H1 (cell line): ENCODE results near the gene FBXO47. TPM values are rescaled to one million over a fixed set of nuclear protein-coding genes. Genes with fewer than 3 reads are reported as not detected.

Source experiments
- CTCF ChIA-PET: fragments of 300-600 bp; sonication (Branson Sonifier 250); formaldehyde crosslinking; loops from one replicate; lab custom pipeline; 2021; ENCODE audit not compliant: partially characterized antibody; lab: Charles Lee
- POLR2A ChIA-PET: fragments of 300-600 bp; sonication (Branson Sonifier 250); formaldehyde crosslinking; loops from one replicate; lab custom pipeline; 2021; ENCODE audit warnings: inconsistent platforms; ENCODE audit not compliant: partially characterized antibody; lab: Charles Lee
- DNase-seq, 2 experiments: peaks; one replicate each; pipeline versions ENCODE4 v3.0.0 to v3.0.0-alpha.2; 2010 to 2022; ENCODE audit warnings: low spot score in 2 of 2, low read depth in 1 of 2, mixed read lengths in 1 of 2
- FAIRE-seq: peaks from 2 replicates; lab custom pipeline; 2011; peaks lifted over from hg19 to GRCh38; lab: Jason Lieb, UNC
- H2AFZ ChIP-seq: 2 replicates; pipeline ENCODE4 v1.8.1; 2012; ENCODE audit warnings: low read length, inconsistent platforms
- H2AK5ac ChIP-seq: 2 replicates; pipeline ENCODE4 v1.6.1; 2013; ENCODE audit warnings: low read depth, low read length
- H2BK120ac ChIP-seq: replicated peaks from 2 replicates; pipeline ENCODE3; 2013; ENCODE audit warnings: low read depth, low read length, inconsistent platforms
- H2BK12ac ChIP-seq: 2 replicates; pipeline ENCODE4 v1.6.1; 2013; ENCODE audit warnings: low read depth, low read length
- H2BK15ac ChIP-seq: 2 replicates; pipeline ENCODE4 v1.6.1; 2013; ENCODE audit warnings: low read length
- H2BK20ac ChIP-seq: 2 replicates; pipeline ENCODE4 v1.6.1; 2013; ENCODE audit warnings: low read length
- H2BK5ac ChIP-seq: 2 replicates; pipeline ENCODE4 v1.6.1; 2013; ENCODE audit warnings: low read depth, low read length
- H3K14ac ChIP-seq: 2 replicates; pipeline ENCODE4 v1.6.1; 2013; ENCODE audit warnings: inconsistent platforms; ENCODE audit not compliant: insufficient read length
- H3K18ac ChIP-seq: 2 replicates; pipeline ENCODE4 v1.6.1; 2013; ENCODE audit warnings: low read length; ENCODE audit errors: extremely low read depth
- H3K23ac ChIP-seq: 2 replicates; pipeline ENCODE4 v1.6.1; 2013; ENCODE audit warnings: inconsistent platforms; ENCODE audit not compliant: insufficient read length
- H3K23me2 ChIP-seq: 2 replicates; pipeline ENCODE4 v1.6.1; 2013; ENCODE audit warnings: low read depth, low read length
- H3K27ac ChIP-seq: 2 replicates; pipeline ENCODE4 v1.6.1; 2011; ENCODE audit warnings: low read depth, low read length, inconsistent platforms
- H3K27me3 ChIP-seq, 4 experiments: replicated peaks in 1 of 4; 1 replicate in 1 of 4; 2 replicates in 3 of 4; pipeline versions ENCODE4 v1.6.1 to v1.8.1; 2011 to 2013; ENCODE audit warnings: low read length in 3 of 4, mild to moderate bottlenecking in 3 of 4, inconsistent platforms in 2 of 4, mixed read lengths in 2 of 4, moderate library complexity in 1 of 4; ENCODE audit not compliant: control insufficient read depth in 3 of 4, insufficient read depth in 3 of 4; ENCODE audit errors: extremely low read depth in 1 of 4
- H3K36me3 ChIP-seq, 4 experiments: 2 replicates each; pipeline versions ENCODE4 v1.6.1 to v1.8.1; 2011 to 2013; ENCODE audit warnings: mild to moderate bottlenecking in 4 of 4, low read length in 3 of 4, moderate library complexity in 2 of 4, control low read depth in 1 of 4, inconsistent platforms in 1 of 4; ENCODE audit not compliant: insufficient read depth in 4 of 4, control insufficient read depth in 2 of 4
- H3K4ac ChIP-seq: replicated peaks from 2 replicates; pipeline ENCODE3; 2013; ENCODE audit warnings: low read length, low read depth, mixed read lengths, inconsistent platforms; ENCODE audit not compliant: insufficient read length
- H3K4me1 ChIP-seq, 4 experiments: replicated peaks in 1 of 4; 1 replicate in 1 of 4; 2 replicates in 3 of 4; pipeline versions ENCODE4 v1.6.1 to v1.8.1; 2011 to 2013; ENCODE audit warnings: low read length in 3 of 4, inconsistent platforms in 2 of 4, mixed read lengths in 1 of 4; ENCODE audit not compliant: insufficient read depth in 4 of 4, control insufficient read depth in 3 of 4
- H3K4me2 ChIP-seq, 2 experiments: 2 replicates each; pipeline versions ENCODE4 v1.6.1 to v1.8.1; 2011 to 2013; ENCODE audit warnings: low read depth in 2 of 2, low read length in 2 of 2, control low read depth in 1 of 2, inconsistent platforms in 1 of 2, mild to moderate bottlenecking in 1 of 2; ENCODE audit not compliant: insufficient read depth in 1 of 2
- H3K4me3 ChIP-seq, 4 experiments: fragments of 200-600, 300-600 bp in 1 of 4; sonication (generic), shearing (Covaris generic), sonication (Bioruptor Twin) in 1 of 4; 2 replicates each; pipeline versions ENCODE4 v1.5.1 to v1.8.1; 2011 to 2016; ENCODE audit warnings: low read length in 4 of 4, low read depth in 3 of 4, control low read depth in 2 of 4, inconsistent platforms in 2 of 4, mild to moderate bottlenecking in 2 of 4, mixed read lengths in 1 of 4, moderate library complexity in 1 of 4; ENCODE audit not compliant: insufficient read depth in 2 of 4; ENCODE audit errors: extremely low read depth in 1 of 4
- H3K56ac ChIP-seq: replicated peaks from 2 replicates; pipeline ENCODE3; 2013; ENCODE audit warnings: low read depth, mild to moderate bottlenecking, mixed read lengths, low read length, inconsistent platforms; ENCODE audit not compliant: insufficient read length
- H3K79me1 ChIP-seq: 2 replicates; pipeline ENCODE4 v1.6.1; 2013; ENCODE audit warnings: low read depth, low read length, control low read depth
- H3K79me2 ChIP-seq, 2 experiments: 2 replicates each; pipeline versions ENCODE4 v1.6.1 to v1.8.1; 2012 to 2013; ENCODE audit warnings: low read length in 2 of 2, mild to moderate bottlenecking in 2 of 2, inconsistent platforms in 1 of 2; ENCODE audit not compliant: insufficient read depth in 2 of 2, control insufficient read depth in 1 of 2
- H3K9ac ChIP-seq, 4 experiments: replicated peaks in 1 of 4; 1 replicate in 1 of 4; 2 replicates in 3 of 4; pipeline versions ENCODE4 v1.6.1 to v1.8.1; 2011 to 2013; ENCODE audit warnings: low read depth in 3 of 4, low read length in 3 of 4, control low read depth in 2 of 4, mild to moderate bottlenecking in 2 of 4, moderate library complexity in 2 of 4, inconsistent platforms in 1 of 4; ENCODE audit errors: extremely low read depth in 1 of 4
- H3K9me3 ChIP-seq, 2 experiments: 2 replicates each; pipeline versions ENCODE4 v1.6.1 to v1.8.1; 2012 to 2013; ENCODE audit warnings: mild to moderate bottlenecking in 2 of 2, moderate library complexity in 2 of 2, control low read depth in 1 of 2, inconsistent platforms in 1 of 2, low read depth in 1 of 2, low read length in 1 of 2, mixed read lengths in 1 of 2; ENCODE audit not compliant: insufficient read depth in 2 of 2
- H4K20me1 ChIP-seq, 2 experiments: replicated peaks in 1 of 2; 2 replicates each; pipeline versions ENCODE3 to v1.8.1; 2011 to 2013; ENCODE audit warnings: inconsistent platforms in 2 of 2, low read length in 2 of 2, mild to moderate bottlenecking in 1 of 2; ENCODE audit not compliant: insufficient read depth in 2 of 2, control insufficient read depth in 1 of 2
- H4K5ac ChIP-seq: 2 replicates; pipeline ENCODE4 v1.6.1; 2013; ENCODE audit warnings: low read length, low read depth, mixed read lengths, inconsistent platforms; ENCODE audit not compliant: insufficient read length
- H4K8ac ChIP-seq: 2 replicates; pipeline ENCODE4 v1.8.0; 2013; ENCODE audit warnings: mild to moderate bottlenecking, moderate library complexity, low read length, inconsistent platforms; ENCODE audit not compliant: insufficient read depth; ENCODE audit errors: extremely low read depth
- H4K91ac ChIP-seq: replicated peaks from 2 replicates; pipeline ENCODE3; 2013; ENCODE audit warnings: low read length, mixed read lengths, inconsistent platforms; ENCODE audit not compliant: insufficient read length
- GABPA ChIP-seq: IDR thresholded peaks from 2 replicates; pipeline ENCODE4 v1.6.1; 2011; ENCODE audit warnings: mild to moderate bottlenecking, low read length, moderate library complexity, borderline replicate concordance; ENCODE audit not compliant: insufficient read depth
- NRF1 ChIP-seq: IDR thresholded peaks from 2 replicates; pipeline ENCODE4 v1.6.1; 2011; ENCODE audit warnings: mild to moderate bottlenecking, low read depth, low read length, improper control_type of control experiment
- POLR2AphosphoS5 ChIP-seq: IDR thresholded peaks from 2 replicates; pipeline ENCODE4 v1.6.1; 2011; ENCODE audit warnings: low read depth, low read length
- RBBP5 ChIP-seq: IDR thresholded peaks from 2 replicates; pipeline ENCODE4 v1.7.1; 2012; ENCODE audit warnings: low read depth, mild to moderate bottlenecking, inconsistent platforms, low read length, moderate library complexity, borderline replicate concordance
- SRF ChIP-seq: IDR thresholded peaks from 2 replicates; pipeline ENCODE4 v1.6.1; 2011; ENCODE audit warnings: mild to moderate bottlenecking, low read depth, low read length, moderate library complexity
- WGBS, 2 experiments: shearing (Covaris generic) in 1 of 2; methylation state at CpG; one replicate each; pipeline versions ENCODE4 v1.1.6 to v1.1.7; 2013 to 2015; ENCODE audit warnings: low lambda C conversion rate in 2 of 2, mixed read lengths in 2 of 2, inconsistent platforms in 1 of 2, low coverage in 1 of 2, missing lambda C conversion rate in 1 of 2; ENCODE audit not compliant: insufficient replicate concordance in 2 of 2, insufficient coverage in 1 of 2, insufficient read length in 1 of 2; ENCODE audit errors: extremely low coverage in 1 of 2, missing lambda C conversion rate in 1 of 2; 5-methylcytosine and 5-hydroxymethylcytosine counted together
- polyA plus RNA-seq, 7 experiments: library from polyadenylated mRNA; depleted of rRNA in 3 of 7; stranded (reverse) in 5 of 7; unstranded in 2 of 7; fragments of >200 nt in 5 of 7; fragments of 200-250 nt in 2 of 7; gene quantifications; 1 replicate in 5 of 7; 2 replicates in 1 of 7; 4 replicates in 1 of 7; pipeline versions ENCODE4 v1.2.1 to v1.2.3, GENCODE V29; 2011 to 2013; ENCODE audit warnings: missing spikeins in 2 of 7, mixed read lengths in 2 of 7
- total RNA-seq: library from RNA; stranded (reverse); fragmentation: NEBNext Ultra II Directional; extraction: Animal tissue kit (Norgen Biotek cat#: 25700); gene quantifications from 2 replicates; pipeline ENCODE4 v1.2.1, GENCODE V29; 2021

Gene FBXO47
- total and polyA plus RNA-seq, 2 of the 8 experiments (the other 6 are each of a cell fraction or from before 2014, with no cell fraction given) = not detected

DNA sequence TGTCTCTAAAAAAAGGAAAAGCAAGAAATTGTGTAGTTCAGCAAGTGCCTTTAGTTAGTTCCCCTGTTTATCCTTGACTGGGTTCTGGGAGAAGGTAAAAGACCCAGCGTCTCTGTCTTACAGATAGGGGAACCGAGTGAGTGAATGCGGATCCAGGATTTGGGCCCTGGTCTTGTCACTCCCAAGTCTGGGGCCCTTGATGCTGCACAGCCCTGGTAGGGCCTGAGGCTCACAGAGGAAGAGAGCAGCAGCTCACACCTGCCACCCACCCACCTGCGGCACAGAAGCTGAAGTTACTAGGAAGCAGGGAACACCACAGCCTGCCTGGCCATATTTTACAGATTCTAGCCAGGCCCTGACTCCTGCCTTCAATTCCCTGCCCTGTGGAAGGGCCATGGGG lies 75.1 kb downstream of the FBXO47 start:
- H3K4me2 ChIP-seq = no peak overlapping the region
- no peak overlapping the region for H4K8ac ChIP-seq
- peaks cover 3% of the 10 kb centered on the region for H3K79me1 ChIP-seq
- H2BK120ac ChIP-seq = no peak overlapping the region
- H3K27ac ChIP-seq = no peak overlapping the region
- H4K20me1 ChIP-seq = peaks cover 0 to 11% of the 10 kb centered on the region in 2 experiments
- H3K23me2 ChIP-seq = no peaks in the 10 kb centered on the region
- no peak overlapping the region for H2BK20ac ChIP-seq
- no peak overlapping the region for H2BK5ac ChIP-seq
- H3K4me3 ChIP-seq = no peak overlapping the region
- 98% methylated on average over 4 of the region's 4 CpGs; no CpG with 5 or more reads in 1 of the 2 experiments for WGBS, 2 experiments
- FAIRE-seq (no peak), DNase-seq (no peak)
- no peak overlapping the region for H3K56ac ChIP-seq
- no peak overlapping the region for H4K91ac ChIP-seq
- ChIA-PET CTCF (interaction anchor here (0.6 to 1.0 kb wide), 2 partner anchors 130 to 270 kb away, joined by 3 to 4 read pairs; no protein-coding TSS in a partner anchor), POLR2A (interaction anchor here (1.0 kb wide), 1 partner anchor 11 kb away, joined by 4 read pairs; no protein-coding TSS in a partner anchor)
- no peaks in the 10 kb centered on the region for H3K9me3 ChIP-seq
- no peak overlapping the region for H4K5ac ChIP-seq
- no peak overlapping the region for H3K9ac ChIP-seq
- H3K14ac ChIP-seq = no peak overlapping the region
- no peak overlapping the region for H2BK12ac ChIP-seq
- peaks cover 0 to 7% (median 3%) of the 10 kb centered on the region in 4 experiments; a peak in 5 of 7 replicates for H3K4me1 ChIP-seq
- H2BK15ac ChIP-seq = no peak overlapping the region
- H3K36me3 ChIP-seq = peaks cover 0 to 20% (median 12%) of the 10 kb centered on the region in 4 experiments; a peak in 7 of 8 replicates
- H2AK5ac ChIP-seq = no peak overlapping the region
- H3K18ac ChIP-seq = no peak overlapping the region
- H3K27me3 ChIP-seq = no peaks in the 10 kb centered on the region
- H2AFZ ChIP-seq = no peak overlapping the region
- H3K4ac ChIP-seq = no peak overlapping the region
- H3K23ac ChIP-seq = no peak overlapping the region
- H3K79me2 ChIP-seq = peaks cover 0 to 17% of the 10 kb centered on the region in 2 experiments; a peak in 1 of 4 replicates
- TF ChIP-seq SRF = no peak
- TF ChIP-seq POLR2AphosphoS5 = no peak
- TF ChIP-seq RBBP5 = no peak
- TF ChIP-seq NRF1 = no peak
- no peak for TF ChIP-seq GABPA
